Right kidney (tissue), 1 donor: ENCODE results near the gene CBX4.

Source experiments
- DNase-seq: peaks from one replicate; pipeline ENCODE4 v3.0.0-alpha.2; 2016

CBX4 gene

GRCh38 chr17:79830303-79830702, 8.9 kb downstream of the CBX4 start:
- no peak for DNase-seq

- no peak for DNase-seq
These were observed 9.8 kb downstream of the CBX4 start for GRCh38 chr17:79829457-79829856.

GRCh38 chr17:79829004-79829403, 10.2 kb downstream of the CBX4 start:
- no peak for DNase-seq

GRCh38 chr17:79826841-79827578, 12.2 kb downstream of the CBX4 start:
- no peak for DNase-seq

GRCh38 chr17:79826204-79826680, 13.0 kb downstream of the CBX4 start:
- DNase-seq: peak; percentile 45

GRCh38 chr17:79825580-79825921, 13.7 kb downstream of the CBX4 start:
- no peak for DNase-seq

GRCh38 chr17:79824893-79825579, 14.2 kb downstream of the CBX4 start:
- no peak for DNase-seq

GRCh38 chr17:79824234-79824633, 15.0 kb downstream of the CBX4 start:
- no peak for DNase-seq

- no peak for DNase-seq
These were observed 16.6 kb downstream of the CBX4 start for GRCh38 chr17:79822583-79823124.

GRCh38 chr17:79821331-79822095, 17.7 kb downstream of the CBX4 start:
- DNase-seq: no peak

- DNase-seq: no peak
These were observed 18.3 kb downstream of the CBX4 start for GRCh38 chr17:79820959-79821330.

GRCh38 chr17:79819534-79820276, 19.5 kb downstream of the CBX4 start:
- DNase-seq: no peak

- no peak for DNase-seq
These were observed 20.2 kb downstream of the CBX4 start for GRCh38 chr17:79819085-79819484.

GRCh38 chr17:79818026-79818758, 21.0 kb downstream of the CBX4 start:
- DNase-seq: no peak

GRCh38 chr17:79815836-79816461, 23.3 kb downstream of the CBX4 start:
- DNase-seq: no peak

- DNase-seq: peak; percentile 84
These were observed 24.0 kb downstream of the CBX4 start for GRCh38 chr17:79814974-79815835.

GRCh38 chr17:79814127-79814973, 24.9 kb downstream of the CBX4 start:
- peak; percentile 64 for DNase-seq

GRCh38 chr17:79813297-79814126, 25.7 kb downstream of the CBX4 start:
- no peak for DNase-seq
